HG03039 (cell line): ENCODE data around the gene PSAT1.
A peak's percentile ranks its signal among the peaks of the same experiment; 100 is the strongest.

ENCODE experiments used
- ATAC-seq: cut with Tn5 transposase; IDR thresholded peaks from one replicate; pipeline ENCODE4 v1.9.1; 2021; ENCODE audit warnings: mild to moderate bottlenecking, moderate library complexity; ENCODE audit not compliant: unreplicated experiment

PSAT1 gene

DNA sequence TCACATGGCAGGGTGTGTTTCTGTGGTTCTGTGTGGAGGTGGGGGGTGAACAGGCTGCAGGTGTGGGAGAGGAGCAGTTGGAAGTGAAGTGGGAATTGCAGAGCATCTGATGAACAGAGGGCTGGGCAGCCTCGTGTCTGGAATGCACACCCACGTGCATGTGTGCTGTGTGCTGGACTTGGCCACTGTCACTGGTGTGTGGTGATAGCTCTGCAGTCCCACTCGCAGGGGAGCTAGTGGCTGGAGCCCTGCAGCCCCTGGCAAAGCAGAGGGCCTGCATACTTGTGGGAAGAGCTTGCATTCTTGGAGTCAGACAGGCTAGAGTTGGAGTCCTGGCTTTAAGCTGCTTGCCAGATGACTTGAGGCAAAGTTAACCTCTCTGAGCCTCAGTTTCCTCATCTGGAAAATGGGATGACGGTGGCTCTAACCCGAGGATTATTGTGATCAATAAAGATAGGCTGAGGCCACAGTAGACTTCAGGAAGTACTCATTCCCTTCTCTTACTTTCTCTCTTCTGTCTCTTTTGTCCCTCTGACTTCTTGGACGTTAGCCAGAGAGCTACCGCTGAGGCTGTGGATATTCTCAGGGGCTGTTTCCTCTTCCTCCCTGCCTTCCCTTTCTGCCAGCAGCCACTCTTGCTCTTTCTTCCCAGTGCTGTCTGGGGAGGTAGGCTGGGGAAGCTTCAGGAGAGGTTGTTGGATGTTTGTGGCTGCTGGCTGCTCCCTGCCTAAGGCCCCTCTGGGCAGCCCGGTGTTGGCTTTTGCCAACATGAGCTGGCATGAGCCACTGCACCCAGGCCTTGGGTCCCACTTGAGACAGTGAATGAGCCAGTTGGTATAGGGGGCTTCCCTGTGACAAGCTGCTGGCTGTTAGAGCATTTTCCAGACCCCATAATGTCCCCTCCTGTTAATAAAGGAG, 18.3 kb downstream of the PSAT1 start:
- ATAC-seq = no peak

DNA sequence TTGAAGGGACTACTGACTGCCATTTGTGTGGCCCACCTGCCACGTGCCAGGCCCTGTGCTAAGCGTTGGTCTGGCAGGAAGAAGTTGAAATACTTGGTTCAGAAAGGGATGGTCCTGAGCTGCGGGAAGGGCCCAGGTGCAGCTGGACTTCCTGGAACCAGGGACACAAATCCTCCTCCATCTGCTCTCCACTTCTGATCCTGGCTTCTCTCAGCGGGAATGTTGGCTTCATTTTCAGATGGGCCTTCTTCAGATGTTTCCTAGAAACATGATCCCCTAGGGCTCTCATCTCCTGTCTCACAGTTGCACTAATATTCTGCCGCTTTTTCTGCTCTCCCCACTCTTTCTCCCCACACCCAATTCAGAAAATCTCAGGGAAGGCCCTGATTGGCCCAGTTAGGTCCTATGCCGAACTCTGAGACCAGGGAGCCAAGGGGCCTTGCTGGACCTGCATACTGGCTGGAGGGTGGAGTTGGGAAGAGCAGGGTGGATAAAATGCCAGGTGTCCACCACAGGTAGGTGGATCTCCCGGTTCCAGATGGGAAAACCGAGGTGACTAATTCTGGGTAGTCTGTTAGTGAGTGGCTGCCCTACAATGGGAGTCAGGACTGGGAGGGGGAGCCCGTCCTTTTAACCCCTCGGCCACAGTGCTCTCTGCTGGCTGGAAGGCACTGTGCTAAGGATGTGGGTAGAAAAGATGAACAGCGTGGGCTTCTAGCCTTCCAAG, 19.4 kb downstream of the PSAT1 start:
- ATAC-seq = no peak

DNA sequence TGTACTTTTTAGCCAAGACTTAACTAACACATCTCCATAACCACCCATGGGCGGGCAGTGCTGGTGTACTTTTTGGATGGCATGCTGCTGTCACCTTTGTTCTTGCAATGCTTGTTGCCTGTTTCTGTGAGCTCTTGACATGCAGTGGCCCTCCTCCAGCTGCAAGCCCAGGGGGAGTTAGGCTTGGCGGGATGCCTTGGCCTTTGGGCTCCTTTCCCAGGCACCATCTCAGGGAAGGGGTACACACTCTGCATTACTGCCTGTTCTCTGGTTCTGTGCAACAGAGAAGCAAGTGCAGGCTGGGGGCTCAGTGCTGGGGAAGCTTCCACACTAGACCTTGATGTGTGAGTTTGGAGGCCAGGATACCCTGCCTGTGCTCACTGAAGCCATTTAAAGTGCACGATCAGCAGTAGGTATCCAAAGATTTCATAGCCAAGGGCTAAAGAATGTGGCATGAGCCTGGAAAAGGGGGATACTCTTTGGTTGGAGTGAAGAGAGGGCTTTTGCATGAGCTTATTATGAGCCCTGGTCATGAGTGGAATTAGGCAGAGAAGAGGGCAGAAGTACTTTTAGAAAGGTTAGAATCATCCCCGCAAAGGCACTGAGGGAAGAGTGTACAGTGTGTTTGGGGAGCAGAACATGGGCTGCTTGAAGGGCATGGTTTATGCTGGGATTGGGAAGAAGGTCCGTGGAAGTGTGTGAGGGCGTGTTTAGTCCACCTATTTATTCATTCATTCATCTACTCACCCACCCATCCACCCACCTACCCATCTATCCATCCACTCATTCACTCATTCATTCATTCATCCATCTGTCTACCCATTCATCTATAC, 22.5 kb downstream of the PSAT1 start:
- ATAC-seq = no peak

- no peak for ATAC-seq
Measured at GRCh38 chr9:78320030-78320693, 23.2 kb downstream of the PSAT1 start.

GRCh38 chr9:78320875-78321496, 24.1 kb downstream of the PSAT1 start:
- no peak for ATAC-seq

DNA sequence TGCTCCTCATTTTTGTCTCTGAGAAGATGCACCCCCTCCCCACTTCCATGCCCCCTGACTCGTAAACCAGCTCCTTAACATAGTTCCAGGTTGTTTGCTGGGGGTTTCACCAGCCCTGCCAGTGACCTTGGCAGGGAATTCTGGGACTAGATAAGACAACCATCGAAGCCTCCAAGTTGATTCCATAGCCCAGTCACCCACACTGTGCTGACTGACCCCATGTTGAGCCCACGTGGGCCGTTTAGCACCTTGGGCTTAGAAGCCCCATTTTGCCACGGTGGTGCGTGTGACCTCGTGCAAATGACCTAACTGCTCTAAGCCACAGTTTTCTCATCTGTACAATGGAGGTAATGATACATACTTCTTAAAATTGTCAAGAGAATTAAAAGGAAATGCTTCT, 24.6 kb downstream of the PSAT1 start:
- no peak for ATAC-seq

DNA sequence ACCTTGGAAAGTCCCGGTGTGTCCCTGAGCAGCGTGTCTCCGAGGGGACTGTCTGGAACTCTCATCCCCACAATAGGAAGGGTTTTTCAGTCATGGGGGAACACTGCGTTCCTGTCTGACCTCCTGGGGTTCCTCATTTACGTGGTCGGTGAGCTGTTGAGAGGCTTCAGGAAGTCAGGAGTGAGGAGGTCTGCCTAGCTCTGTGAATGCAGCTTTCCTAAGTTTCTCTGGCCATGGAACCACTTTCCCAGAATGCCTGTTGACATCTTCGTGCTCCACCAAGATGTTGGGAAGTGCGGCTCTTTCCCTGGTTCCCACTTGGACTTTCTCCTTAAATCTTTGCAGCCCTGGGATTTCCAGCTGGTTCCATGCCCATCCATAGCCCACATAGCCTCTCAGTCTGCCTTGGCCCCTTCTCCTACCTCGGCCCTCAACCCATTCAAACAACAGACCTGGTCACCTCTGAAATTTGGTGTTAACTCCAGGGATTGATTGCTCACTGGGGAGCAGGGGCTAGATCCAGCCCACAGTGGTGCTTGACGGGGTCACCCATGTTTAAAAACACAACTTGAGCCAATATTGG, 27.2 kb downstream of the PSAT1 start:
- no peak for ATAC-seq

GRCh38 chr9:78324682-78325081, 27.8 kb downstream of the PSAT1 start:
- ATAC-seq = no peak

DNA sequence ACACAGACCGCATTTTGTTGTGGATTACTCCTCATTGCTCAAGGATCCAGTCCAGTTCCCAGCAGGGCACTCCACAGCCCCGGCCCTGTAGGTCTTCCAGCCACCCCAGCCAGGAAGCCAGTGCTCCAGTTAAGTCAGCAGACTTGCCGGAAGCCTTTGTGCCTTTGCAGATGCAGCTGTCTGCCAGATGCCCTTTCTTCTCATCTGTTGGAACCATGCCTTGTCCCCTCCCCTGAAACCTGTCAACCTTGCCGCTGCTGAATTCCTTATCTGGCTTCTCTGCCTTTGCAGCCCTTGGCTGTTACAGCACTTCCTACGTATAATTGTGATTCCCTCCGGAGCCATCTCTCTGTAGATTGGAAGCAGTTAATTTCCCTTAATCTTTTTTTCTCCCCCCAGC, 28.4 kb downstream of the PSAT1 start:
- ATAC-seq = no peak

- no peak for ATAC-seq
Measured at GRCh38 chr9:78325846-78326360, 29.0 kb downstream of the PSAT1 start.

GRCh38 chr9:78326564-78326963, 29.6 kb downstream of the PSAT1 start:
- no peak for ATAC-seq

DNA sequence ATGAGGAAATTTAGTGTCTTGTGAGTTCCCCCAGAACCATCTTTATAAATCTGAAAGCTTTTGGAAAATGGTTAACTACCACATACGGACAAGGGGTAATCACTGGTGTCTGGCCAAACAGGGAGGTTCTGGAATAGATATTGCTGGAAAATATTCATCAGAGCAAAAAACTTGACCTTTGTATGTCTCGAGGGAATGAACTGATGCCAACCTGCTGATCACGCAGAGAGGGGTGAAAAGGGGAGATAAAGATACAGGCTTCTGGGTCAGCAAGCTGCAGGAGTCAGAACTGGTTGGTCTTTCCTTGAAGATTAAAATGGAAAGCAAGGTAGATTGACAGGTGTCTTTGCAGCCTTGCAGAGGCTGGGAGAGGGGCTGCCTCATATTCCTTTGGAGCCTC, 35.5 kb downstream of the PSAT1 start:
- no peak for ATAC-seq

GRCh38 chr9:78348848-78349247, 51.9 kb downstream of the PSAT1 start:
- ATAC-seq = no peak

DNA sequence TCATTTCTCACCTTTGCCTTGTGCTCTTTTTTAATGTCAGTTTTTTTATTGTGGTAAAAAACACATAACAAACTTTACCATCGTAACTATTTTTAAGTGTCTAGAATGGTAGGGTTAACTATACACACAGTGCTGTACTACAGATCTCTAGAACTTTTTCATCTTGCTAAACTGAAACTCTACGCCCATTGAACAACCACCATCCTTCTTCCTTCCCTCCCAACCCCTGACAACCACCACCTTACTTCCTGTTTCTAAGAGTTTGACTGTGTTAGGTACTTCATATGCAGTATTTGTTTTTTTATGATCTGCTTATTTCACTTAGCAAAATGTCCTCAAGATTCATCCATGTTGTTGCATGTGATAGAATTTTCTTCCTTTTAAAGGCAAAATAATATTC, 54.9 kb downstream of the PSAT1 start:
- ATAC-seq = no peak

- ATAC-seq = no peak
Measured at GRCh38 chr9:78354324-78354973, 57.5 kb downstream of the PSAT1 start.

DNA sequence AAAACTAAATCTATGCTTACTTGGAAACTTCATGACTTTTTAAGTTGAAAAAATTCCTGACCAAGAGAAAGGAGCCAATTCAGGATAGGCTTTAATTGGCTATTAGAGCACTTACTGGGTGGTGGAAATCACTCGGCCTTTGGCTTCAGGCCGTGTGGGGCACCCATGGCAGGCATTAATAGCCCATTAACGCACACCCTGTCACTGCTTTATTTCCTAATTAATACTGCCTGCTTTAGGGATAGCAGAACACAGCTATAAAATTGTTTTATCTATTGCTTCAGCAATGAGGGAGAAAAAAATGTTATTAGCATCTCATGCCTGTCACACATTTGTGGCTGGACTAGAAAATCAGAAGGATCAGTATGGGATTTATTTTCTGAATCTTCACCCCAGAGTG, 58.1 kb downstream of the PSAT1 start:
- ATAC-seq = no peak

DNA sequence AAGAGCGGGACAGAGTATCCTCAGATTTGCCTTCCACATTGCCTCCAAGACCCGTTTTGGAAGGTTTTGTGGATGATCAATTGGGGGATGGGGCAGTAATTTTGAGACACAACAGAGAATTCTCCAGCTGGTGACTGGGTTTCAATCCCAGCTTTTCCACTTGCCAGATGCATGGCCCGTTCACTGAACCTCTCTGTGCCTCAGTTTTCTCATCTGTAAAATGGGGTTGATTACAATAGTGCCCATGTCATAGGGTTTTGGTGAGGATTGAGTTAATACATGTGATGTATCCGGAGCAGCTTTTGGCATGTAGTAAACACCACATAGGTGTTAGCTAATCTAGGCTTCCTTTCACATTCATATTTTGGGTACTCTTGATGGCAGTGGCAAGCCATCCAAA, 59.7 kb downstream of the PSAT1 start:
- no peak for ATAC-seq

- ATAC-seq = peak; percentile 82
Measured at GRCh38 chr9:78357165-78357873, 60.4 kb downstream of the PSAT1 start.
